Skeletal muscle cell (primary cell): ENCODE data around the gene SLC12A7.
"Not testable (repeated sequence)": the region's sequence is repeated elsewhere in the genome, so short reads cannot be mapped to it uniquely, and the experiment has no call there.

Source experiments
- DNase-seq: peaks from one replicate; pipeline ENCODE4 v3.0.0-alpha.2; 2010; ENCODE audit warnings: low read depth
- H3K4me3 ChIP-seq: 2 replicates; pipeline ENCODE4 v1.5.1; 2011; ENCODE audit warnings: low read depth, mild to moderate bottlenecking, control low read depth, low read length, moderate library complexity

The SLC12A7 gene

DNA sequence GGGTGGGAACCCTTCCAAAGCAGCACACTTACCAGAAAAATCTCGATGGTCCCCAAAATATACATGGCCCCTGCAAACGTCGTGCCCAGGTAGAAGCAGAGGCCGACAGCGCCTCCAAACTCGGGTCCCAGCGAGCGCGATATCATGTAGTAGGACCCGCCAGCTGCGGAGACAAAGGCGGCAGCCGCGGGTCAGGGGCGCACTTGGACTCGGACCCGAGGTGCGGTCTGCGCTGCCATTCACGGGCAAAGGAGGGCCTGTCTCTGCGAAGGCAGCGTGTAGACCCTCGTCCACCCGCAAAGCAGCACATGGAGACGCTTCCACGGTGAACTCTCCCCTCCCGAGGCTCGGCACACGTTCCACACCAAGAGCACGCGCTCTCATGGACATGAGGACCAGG is 25.0 kb downstream of the SLC12A7 start:
- H3K4me3 ChIP-seq: no peak overlapping the region
- no peak for DNase-seq

DNA sequence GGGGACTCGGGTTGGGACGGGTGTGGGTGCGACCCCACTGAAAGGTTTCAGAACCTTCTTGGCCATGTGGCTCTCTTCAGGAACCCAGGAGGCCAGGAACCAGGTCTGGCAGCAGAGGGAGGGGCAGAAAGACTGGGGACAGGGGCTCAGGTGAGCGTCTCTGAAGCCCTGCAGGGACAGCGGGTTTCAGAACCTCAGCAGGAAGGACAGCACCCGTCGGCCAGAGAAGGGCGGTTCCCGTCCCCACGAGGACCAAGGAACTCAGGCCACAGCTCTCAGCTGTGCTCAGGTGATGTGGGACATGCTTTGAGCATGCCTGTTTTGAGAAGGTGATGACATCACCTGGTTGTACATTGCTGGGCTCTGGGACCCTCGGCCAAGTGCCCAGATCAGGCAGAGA is 25.7 kb downstream of the SLC12A7 start:
- H3K4me3 ChIP-seq: no peak overlapping the region
- DNase-seq: no peak

DNA sequence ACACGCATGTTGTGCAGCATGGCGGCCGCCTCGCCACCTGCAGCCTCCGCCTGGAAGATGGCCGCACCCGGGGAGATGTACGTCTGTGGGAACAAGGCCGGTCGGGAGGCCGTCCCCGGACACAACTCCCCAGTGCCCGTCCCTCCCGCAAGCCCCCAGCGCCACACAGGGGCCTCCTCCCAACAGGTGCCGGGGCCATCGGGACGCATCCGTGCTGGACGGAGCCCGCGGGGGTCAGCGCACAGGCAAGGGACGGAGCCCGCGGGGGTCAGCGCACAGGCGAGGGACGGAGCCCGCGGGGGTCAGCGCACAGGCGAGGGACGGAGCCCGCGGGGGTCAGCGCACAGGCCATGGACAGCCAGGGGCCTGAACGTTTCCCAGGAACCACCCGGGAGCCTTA is 26.5 kb downstream of the SLC12A7 start:
- H3K4me3 ChIP-seq: no peak overlapping the region
- no peak for DNase-seq

DNA sequence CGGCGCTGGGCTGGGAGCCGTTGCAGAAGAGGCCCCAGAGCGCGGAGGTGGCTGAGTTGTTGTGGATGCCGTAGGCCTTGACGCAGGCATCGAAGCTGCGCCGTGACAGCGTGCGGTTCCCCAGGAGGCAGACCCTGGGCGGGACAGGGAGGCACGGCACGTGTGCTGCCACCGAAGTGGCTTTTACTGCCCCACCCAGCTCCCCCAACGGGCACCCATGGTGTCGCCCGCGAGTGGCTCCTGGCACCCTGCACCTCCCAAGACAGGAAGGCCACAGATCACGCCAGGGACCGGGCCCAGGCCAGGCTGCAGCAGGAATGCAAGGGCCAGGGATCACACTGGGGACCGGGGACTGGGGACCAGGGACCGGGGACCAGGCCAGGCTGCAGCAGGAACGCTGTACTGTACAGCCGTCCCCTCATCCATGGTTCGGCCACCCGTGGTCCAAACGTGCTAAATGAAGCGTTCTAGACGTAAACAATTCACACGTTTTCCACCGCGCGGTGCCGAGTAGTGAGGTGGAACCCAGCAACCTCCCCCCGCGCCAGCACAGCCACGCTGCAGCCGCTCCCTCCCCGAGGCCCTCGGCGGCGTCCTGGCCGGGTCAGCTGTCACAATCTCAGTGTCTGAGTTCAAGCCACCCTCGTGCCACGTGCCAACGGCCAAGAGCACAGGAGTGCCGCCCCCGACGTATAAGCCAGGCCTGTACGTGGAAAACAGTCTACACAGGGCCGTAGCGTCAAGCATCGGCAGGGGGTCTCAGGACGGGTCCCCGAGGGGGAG is 27.8 kb downstream of the SLC12A7 start:
- no peak overlapping the region for H3K4me3 ChIP-seq

DNA sequence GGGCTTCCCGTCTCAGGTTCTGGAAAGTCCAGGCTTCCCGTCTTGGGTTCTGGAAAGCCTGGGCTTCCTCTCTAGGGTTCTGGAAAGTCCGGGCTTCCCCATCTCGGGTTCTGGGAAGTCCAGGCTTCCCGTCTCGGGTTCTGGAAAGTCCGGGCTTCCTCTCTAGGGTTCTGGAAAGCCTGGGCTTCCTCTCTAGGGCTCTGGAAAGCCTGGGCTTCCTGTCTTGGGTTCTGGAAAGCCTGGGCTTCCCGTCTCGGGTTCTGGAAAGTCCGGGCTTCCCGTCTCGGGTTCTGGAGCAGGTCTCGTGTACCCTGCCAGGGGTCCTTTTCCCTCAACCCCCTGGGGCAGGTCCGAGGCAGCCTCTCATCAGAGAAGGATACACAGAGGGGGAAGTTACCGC is 28.8 kb downstream of the SLC12A7 start:
- not testable (repeated sequence) for H3K4me3 ChIP-seq, DNase-seq

More for the DNA sequence above, 27.8 kb downstream of the SLC12A7 start:
- DNase-seq: no peak

DNA sequence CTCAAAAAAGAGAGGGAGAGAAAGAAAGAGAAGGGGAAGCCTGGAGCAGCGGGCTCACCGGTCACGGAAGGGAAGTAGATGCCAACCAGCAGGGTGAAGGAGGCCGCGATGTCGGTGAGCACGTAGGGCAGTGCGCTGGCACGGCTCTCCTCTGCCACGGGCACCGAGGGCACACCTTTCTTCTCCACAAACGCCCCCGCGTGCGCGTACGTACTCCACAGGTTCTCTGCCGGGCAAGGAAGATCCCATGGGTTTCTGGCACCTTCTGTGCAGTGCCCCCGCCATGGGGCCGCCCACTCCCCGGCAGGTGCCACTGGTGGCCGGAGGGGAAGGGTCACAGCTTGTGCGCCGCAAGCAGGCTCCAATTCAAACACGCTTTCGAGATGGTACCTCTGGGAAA is 30.3 kb downstream of the SLC12A7 start:
- DNase-seq: no peak
- no peak overlapping the region for H3K4me3 ChIP-seq

DNA sequence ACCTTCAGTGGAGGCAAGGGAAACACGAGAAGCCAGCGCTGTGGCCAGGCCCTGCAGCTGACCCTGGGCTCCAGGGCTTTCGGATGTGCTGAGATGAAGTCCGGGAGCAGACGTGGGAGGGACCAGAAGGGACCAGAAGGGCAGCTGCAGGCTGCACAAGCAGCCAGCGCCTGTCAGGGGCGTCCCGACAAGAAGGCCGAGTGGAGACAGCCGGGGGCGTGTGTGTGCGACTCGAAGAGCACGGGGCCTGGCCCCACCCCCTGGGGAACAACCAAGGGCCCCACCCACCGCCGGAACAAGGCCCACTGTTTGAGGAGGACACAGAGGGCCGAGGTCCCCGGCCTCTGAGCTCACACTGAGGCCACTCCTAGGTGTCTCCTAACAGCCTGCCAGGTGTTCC is 31.4 kb downstream of the SLC12A7 start:
- no peak for DNase-seq
- no peak overlapping the region for H3K4me3 ChIP-seq

DNA sequence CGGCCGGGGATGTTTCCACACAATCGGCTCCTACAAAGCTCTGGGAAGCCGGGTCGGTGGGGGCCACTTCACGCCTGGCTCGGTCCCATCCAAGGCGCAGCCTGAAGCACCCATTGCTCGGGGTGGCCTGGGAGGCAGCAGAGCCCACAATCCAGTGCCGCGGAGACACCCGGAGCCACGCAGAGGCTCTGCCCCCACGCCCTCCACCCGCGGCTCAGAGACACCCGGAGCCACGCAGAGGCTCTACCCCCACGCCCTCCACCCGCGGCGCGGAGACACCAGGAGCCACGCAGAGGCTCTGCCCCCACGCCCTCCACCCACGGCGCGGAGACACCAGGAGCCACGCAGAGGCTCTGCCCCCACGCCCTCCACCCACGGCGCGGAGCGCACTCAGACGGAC is 31.9 kb downstream of the SLC12A7 start:
- DNase-seq: no peak

DNA sequence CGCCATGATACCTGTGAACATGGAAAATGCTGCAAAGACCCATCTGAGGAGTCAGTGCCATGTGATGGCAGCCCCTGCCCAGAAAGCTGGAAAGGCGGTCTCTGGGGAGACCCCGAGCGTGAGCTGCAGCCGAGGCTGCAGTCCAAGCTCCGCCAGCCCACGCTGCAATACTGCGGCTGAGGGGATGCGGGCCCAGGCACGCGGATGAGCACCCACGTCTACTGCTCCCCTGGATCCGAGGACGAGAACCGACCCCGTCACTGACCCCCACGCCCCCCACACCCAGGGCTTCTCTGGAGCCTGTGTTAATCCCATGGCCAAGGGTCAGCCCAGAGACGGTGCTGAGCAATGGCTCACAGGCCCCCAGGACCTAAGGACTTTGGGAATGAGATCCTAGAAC is 32.4 kb downstream of the SLC12A7 start:
- no peak for DNase-seq

More for the DNA sequence above, 31.9 kb downstream of the SLC12A7 start:
- H3K4me3 ChIP-seq: no peak overlapping the region

DNA sequence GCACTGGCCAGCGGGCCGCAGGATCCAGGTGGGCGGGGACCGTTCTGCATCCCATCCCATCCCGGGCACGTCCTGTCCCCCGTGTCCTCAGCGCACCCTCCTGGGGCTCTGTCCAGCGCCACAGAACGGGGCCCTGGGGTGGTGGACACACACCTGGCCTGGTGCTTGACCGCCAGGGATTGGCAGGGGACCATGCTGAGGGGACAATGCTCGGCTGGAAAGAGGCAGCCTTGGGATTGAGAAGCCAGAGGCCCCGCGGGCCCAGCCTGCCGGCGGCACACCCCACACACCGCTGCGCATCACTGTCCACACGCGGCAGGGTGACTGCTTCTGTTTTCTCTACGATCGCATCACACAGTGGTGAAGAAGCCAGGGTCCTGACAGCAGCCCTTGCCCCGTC is 33.0 kb downstream of the SLC12A7 start:
- DNase-seq: no peak
- no peak overlapping the region for H3K4me3 ChIP-seq

More for the DNA sequence above, 32.4 kb downstream of the SLC12A7 start:
- no peak overlapping the region for H3K4me3 ChIP-seq

DNA sequence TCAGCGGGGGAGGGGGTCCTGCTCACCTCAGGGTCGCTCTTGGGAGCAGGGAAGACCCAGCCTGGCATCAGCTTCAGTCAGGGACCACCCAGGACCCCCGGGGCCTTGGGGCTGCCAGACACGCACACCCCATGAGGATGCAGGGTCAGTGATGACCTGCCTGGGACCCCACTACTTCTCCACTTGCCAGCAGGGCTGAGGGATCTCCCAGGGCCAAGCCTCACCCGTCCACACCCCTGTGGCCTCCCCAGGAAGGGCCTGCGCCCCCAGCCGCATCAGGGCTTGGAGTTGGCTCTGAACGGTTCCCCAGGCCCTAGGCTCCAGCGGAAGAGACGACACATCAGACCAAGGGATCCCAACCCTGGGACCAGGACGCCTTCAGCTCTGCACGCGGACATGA is 33.7 kb downstream of the SLC12A7 start:
- H3K4me3 ChIP-seq: no peak overlapping the region
- DNase-seq: no peak

DNA sequence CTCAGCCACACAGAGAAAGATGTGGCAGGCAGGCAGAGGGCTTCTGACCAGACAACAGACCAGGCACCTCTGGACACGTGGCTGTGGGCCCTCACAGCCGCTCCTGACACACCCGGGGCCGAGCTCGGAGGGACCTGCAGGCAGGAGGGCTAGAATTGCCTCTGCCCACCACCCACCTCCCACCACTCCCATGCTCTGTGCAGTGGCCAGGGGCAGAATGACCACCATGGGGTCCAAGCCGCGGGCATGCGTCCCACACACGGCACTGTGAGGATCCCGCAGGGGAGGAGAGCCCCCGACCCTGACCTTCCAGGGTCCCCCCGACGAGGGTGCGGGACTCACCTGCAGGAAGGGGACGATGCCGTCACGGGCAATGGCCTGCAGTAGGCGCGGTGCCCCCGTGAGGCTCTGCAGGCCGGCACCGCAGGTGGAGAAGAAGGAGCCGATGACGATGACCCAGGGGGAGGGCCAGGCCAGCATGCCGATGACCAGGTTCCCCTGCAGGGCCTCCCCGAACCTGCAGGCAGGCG is 34.3 kb downstream of the SLC12A7 start:
- H3K4me3 ChIP-seq: no peak overlapping the region
- DNase-seq: no peak

DNA sequence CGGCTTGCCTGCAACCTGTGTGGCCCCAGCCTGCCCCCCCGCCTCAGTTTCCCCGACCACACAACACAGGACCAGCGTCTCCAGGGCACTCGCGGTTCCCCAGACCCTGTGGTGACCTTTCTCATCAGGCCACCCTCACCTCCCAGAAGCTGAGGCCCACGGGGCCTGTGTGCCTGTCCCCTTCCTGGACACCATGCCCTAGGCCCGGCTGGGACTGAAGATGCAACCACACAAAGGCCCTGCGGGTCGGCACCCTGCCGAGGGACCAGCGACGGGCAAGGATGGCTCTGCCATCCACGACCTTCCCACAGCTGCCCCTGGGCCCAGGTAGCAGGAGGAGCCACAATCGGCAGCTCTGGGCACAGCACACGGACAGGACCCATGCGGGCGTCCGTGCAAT is 34.8 kb downstream of the SLC12A7 start:
- H3K4me3 ChIP-seq: no peak overlapping the region
- no peak for DNase-seq

DNA sequence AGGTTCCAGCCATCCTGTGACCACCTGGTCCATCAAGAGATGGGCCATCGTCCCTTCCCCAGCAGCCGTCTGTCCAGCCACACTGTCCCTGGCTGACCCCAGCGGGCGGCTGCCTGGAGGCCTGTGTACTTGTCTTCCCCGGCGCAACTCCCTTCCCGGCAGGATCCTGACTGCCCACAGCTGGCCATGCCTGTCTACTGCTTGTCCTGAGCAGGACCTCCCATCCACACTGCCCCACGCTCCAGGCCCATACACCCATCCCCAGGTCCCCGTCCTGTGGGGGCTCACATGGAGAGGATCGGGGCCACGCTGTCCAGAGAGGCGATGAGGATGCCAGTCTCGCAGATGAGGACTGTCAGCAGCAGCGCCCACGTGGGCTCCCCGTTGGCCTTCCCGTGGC is 35.5 kb downstream of the SLC12A7 start:
- DNase-seq: no peak
- no peak overlapping the region for H3K4me3 ChIP-seq

DNA sequence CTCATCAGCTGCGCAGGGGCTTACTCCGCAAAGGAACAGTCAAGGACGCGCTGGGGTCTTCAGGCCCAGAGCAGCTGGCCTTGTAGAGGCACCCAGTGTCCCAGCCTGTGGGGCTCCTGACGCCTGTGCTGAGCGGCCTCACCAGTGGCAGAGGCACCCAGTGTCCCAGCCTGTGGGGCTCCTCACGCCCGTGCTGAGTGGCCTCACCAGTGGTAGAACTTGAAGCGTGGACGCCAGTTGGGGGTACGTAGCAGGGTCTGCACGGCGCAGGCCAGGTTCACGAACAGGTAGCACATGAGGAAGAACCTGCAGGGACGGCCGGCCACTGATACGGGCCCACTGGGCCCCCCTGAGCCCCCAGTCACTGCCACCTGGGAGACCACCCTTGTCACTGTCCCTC is 35.9 kb downstream of the SLC12A7 start:
- no peak for DNase-seq
- H3K4me3 ChIP-seq: no peak overlapping the region

DNA sequence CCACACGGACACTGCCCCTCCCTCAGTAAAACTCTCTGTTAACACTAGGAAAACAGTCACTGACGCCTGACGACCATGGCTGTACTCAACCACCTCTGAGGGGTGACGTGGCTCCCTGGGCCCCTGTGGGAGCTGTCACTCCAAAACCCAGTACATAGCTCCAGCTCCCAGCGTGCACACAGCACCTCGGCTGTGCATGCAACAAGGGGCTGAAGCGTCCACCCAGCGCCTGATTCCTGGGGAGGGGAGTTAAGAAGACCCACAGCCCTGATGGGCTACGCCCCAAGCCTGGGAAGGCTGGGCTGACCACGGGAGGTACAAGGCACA is 36.3 kb downstream of the SLC12A7 start:
- no peak for DNase-seq
- no peak overlapping the region for H3K4me3 ChIP-seq

DNA sequence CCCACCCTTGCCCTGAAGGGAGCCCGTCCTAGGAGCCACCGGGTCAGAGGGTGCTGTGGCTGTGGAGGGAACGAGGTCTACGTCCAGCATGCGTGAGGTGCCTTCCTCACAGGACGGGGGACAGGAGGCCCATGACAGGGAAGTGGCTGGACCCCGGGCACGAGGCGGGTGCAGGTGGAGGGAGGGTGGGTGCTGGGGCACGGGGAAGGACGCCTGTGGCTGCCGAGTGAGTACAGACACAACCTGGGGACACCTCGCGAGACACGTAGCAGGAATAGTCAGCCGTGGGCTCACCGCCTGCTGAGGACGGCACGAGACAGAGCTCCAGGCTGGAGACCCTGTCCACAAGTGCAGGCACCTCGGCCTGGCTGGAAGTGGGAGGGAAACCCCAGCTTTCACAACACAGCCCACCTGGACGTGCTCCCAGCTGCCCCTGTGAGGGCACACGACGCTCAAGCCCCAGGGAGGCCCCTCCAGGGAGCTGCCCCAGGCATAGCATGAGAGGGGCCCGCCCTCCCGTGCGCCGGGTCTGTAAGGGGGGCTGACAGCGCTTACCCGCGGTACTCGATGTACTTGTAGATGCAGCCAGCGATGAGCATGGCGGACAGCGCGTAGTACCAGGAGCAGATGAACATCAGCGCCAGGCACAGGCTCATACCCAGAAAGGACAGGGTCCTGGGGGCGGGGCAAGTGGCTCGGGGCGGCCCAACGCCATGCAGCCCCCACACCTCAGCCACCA is 36.9 kb downstream of the SLC12A7 start:
- no peak for DNase-seq
- H3K4me3 ChIP-seq: no peak overlapping the region

DNA sequence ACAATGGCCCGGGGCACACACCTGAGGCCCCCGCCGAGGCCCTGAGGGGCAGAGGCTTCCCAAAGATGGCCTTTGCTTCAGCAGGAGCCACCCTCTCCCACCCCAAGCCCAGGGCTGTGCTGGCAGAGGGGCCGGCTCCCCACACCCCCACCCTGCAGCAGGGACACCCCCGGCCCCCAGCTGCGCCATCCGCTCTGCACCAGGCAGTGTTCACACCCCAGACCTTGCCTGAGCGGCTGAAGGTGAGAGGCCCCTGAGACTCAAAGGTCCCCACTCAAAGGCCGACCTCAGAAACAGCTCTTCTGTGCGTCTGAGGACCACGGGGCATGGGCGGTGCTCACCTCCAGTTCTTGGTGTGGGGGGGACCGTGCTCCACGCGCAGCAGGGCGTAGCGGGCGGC is 37.6 kb downstream of the SLC12A7 start:
- no peak for DNase-seq
- H3K4me3 ChIP-seq: no peak overlapping the region

DNA sequence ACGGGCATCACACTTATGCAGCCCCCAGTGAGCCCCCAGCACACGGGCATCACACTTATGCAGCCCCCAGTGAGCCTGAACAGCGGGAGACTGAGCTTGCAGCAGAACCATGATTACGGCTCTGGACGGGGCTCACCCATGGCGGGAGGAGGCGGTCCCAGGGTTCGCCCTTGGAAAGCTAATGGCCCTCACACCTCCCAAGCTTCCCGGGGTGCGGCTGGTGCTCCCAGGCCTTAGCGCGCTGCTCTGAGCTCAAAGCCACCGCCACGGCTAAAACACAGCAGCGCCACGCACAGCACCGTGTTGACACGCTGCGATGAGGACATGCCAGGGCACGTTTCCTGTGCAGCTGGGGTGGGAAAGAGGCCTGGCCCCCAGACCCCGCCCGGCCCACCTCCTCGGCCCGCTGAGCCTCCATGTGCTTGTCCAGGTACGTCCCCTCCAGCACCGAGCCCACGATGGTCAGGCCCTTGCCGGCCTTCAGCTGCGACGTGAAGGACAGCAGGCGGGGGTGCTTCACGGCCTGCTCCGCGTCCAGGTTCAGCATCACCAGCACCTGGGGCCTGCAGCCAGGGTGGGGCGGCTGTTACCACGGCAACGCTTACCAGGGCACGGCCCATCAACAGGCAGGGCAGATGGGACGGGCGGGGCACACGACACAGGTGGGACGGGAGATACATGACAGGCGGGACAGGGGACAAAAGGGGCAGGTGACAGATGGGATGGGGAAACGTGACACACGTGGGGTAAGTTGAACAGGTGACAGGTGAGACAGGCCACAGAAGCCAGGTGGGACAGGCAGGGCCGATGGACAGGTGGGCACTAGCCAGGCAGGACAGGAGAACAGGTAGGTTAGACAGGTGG is 38.4 kb downstream of the SLC12A7 start:
- DNase-seq: no peak

DNA sequence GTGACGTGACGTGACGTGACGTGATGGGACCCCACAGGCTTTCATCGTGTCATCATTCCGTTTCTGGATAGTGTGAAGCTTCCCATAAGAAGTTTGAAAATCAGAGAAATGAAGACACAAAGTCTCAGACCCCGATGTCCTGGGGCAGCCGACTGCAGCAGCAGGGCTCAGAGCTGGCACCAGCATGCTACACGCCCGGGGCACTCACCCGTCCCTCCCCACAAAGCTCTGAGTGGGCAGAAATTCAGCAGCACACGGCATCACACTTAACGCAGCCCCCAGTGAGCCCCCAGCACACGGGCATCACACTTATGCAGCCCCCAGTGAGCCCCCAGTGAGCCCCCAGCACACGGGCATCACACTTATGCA is 42.2 kb downstream of the SLC12A7 start:
- DNase-seq: no peak
- H3K4me3 ChIP-seq: no peak overlapping the region

More for the DNA sequence above, 38.4 kb downstream of the SLC12A7 start:
- no peak overlapping the region for H3K4me3 ChIP-seq
